ENCODE data around the gene PRR30. TPM values are rescaled to one million over a fixed set of nuclear protein-coding genes. Genes with fewer than 3 reads are reported as not detected.

The PRR30 gene
- total and polyA plus RNA-seq, 2 donors (not counting 3 experiments of a cell fraction or from before 2014, with no cell fraction given) = not detected

- dilution Hi-C loops (cut with MboI; ENCODE audit: extremely low pct_ligation_motif_present, low sequenced_read_pairs) (no loop called here), intact Hi-C loops (cut with micrococcal nuclease) (no loop called here)
- TF ChIP-seq POLR2A (IDR thresholded peaks at IDR 0.05; ENCODE audit: low read depth, low read length) = no peak
- no peak for TF ChIP-seq JUN (IDR thresholded peaks at IDR 0.05; ENCODE audit: borderline replicate concordance, insufficient read depth, insufficient read length, low read depth)
- H3K27ac ChIP-seq (ENCODE audit: insufficient read depth, low read depth, low read length) = no peak overlapping the region
- no peak overlapping the region for H3K9ac ChIP-seq (replicated peaks; ENCODE audit: extremely low read depth, insufficient read depth, low read length)
- POLR2A ChIA-PET = interaction anchor here (1.9 kb wide), 1 partner anchor 12 kb away, joined by 7 read pairs; the partner anchor contains the start of gene ABHD1
- no TSS peak for BruUV-seq (replicated peaks)
- no peak for DNase-seq (ENCODE audit: low read depth, low spot score)
- peak overlapping the region; percentile 81 for H2AFZ ChIP-seq (ENCODE audit: low read depth, low read length)
- peaks cover 18% of the 10 kb centered on the region for H3K79me2 ChIP-seq (ENCODE audit: control insufficient read depth, insufficient read depth, low read length)
- no peak overlapping the region for H3K4me2 ChIP-seq (ENCODE audit: insufficient read depth, low read length)
- FAIRE-seq = no peak
- H3K27me3 ChIP-seq (ENCODE audit: control insufficient read depth in 2 of 2, insufficient read depth in 2 of 2, low read length in 2 of 2) = no peaks in the 10 kb centered on the region
- no peak overlapping the region for H3K4me3 ChIP-seq (replicated peaks in 1 of 3; ENCODE audit: insufficient read depth in 1 of 3, low read depth in 1 of 3, low read length in 3 of 3)
- H3K9me3 ChIP-seq (replicated peaks; ENCODE audit: control insufficient read depth, insufficient read depth, low read length) = no peaks in the 10 kb centered on the region
- H3K4me1 ChIP-seq (ENCODE audit: control insufficient read depth, extremely low read depth, insufficient read depth, low read length) = peaks cover 10% of the 10 kb centered on the region
- no peaks in the 10 kb centered on the region for H4K20me1 ChIP-seq (replicated peaks; ENCODE audit: control insufficient read depth, extremely low read depth, insufficient read depth, low read length)
- H3K9me1 ChIP-seq (replicated peaks; ENCODE audit: control insufficient read depth, extremely low read depth, insufficient read depth, low read length) = no peaks in the 10 kb centered on the region
- peaks cover 6 to 23% of the 10 kb centered on the region in 2 experiments for H3K36me3 ChIP-seq (ENCODE audit: control insufficient read depth in 2 of 2, extremely low read depth in 1 of 2, insufficient read depth in 2 of 2, low read length in 2 of 2)
- CTCF ChIA-PET = interaction anchor here (1.3 to 2.1 kb wide), 4 partner anchors 13 to 129 kb away, joined by 3 to 12 read pairs (median 4); partner anchors contain the start of gene TCF23
Observed at GRCh38 chr2:27135478-27135955, 3.7 kb downstream of the PRR30 start.

GRCh38 chr2:27134781-27135477, 4.3 kb downstream of the PRR30 start:
- H3K4me3 ChIP-seq (replicated peaks in 1 of 3; ENCODE audit: insufficient read depth in 1 of 3, low read depth in 1 of 3, low read length in 3 of 3) = no peak overlapping the region
- no TSS peak for BruUV-seq (replicated peaks)
- no peaks in the 10 kb centered on the region for H3K27me3 ChIP-seq (ENCODE audit: control insufficient read depth in 2 of 2, insufficient read depth in 2 of 2, low read length in 2 of 2)

More at GRCh38 chr2:27134781-27135477, 4.3 kb downstream of the PRR30 start:
- Histone ChIP-seq H3K4me2 (ENCODE audit: insufficient read depth, low read length) (no peak overlapping the region), H3K9me1 (replicated peaks; ENCODE audit: control insufficient read depth, extremely low read depth, insufficient read depth, low read length) (no peaks in the 10 kb centered on the region), H3K36me3 (ENCODE audit: control insufficient read depth in 2 of 2, extremely low read depth in 1 of 2, insufficient read depth in 2 of 2, low read length in 2 of 2) (peaks cover 6 to 27% of the 10 kb centered on the region in 2 experiments), H3K9me3 (replicated peaks; ENCODE audit: control insufficient read depth, insufficient read depth, low read length) (no peaks in the 10 kb centered on the region), H3K9ac (replicated peaks; ENCODE audit: extremely low read depth, insufficient read depth, low read length) (no peak overlapping the region), H3K4me1 (ENCODE audit: control insufficient read depth, extremely low read depth, insufficient read depth, low read length) (peaks cover 10% of the 10 kb centered on the region), H2AFZ (ENCODE audit: low read depth, low read length) (peak overlapping the region; percentile 81), H3K27ac (ENCODE audit: insufficient read depth, low read depth, low read length) (no peak overlapping the region), H4K20me1 (replicated peaks; ENCODE audit: control insufficient read depth, extremely low read depth, insufficient read depth, low read length) (no peaks in the 10 kb centered on the region), H3K79me2 (ENCODE audit: control insufficient read depth, insufficient read depth, low read length) (peaks cover 18% of the 10 kb centered on the region)
- TF ChIP-seq CTCF (IDR thresholded peaks at IDR 0.05; ENCODE audit: extremely low read depth in 1 of 2, insufficient read depth in 1 of 2, low read depth in 1 of 2, low read length in 2 of 2) (no peak), MYC (IDR thresholded peaks at IDR 0.05; ENCODE audit: low read depth, low read length) (no peak), JUN (IDR thresholded peaks at IDR 0.05; ENCODE audit: borderline replicate concordance, insufficient read depth, insufficient read length, low read depth) (no peak), POLR2A (IDR thresholded peaks at IDR 0.05; ENCODE audit: low read depth, low read length) (no peak), MAX (IDR thresholded peaks at IDR 0.05; ENCODE audit: insufficient read depth, insufficient read length) (no peak), EZH2 (IDR thresholded peaks at IDR 0.05; ENCODE audit: borderline replicate concordance, low read depth, low read length, severe bottlenecking) (no peak), POLR2AphosphoS5 (IDR thresholded peaks at IDR 0.05; ENCODE audit: insufficient read depth, low read depth, low read length) (no peak), GATA2 (IDR thresholded peaks at IDR 0.05; ENCODE audit: insufficient read depth, insufficient read length, low read depth, low read length) (no peak), FOS (IDR thresholded peaks at IDR 0.05; ENCODE audit: borderline replicate concordance, insufficient read depth, low read length) (no peak)
- CTCF ChIA-PET = interaction anchor here (0.9 to 2.1 kb wide), 7 partner anchors 11 to 168 kb away, joined by 3 to 14 read pairs (median 10); partner anchors contain the start of genes ABHD1, KHK and TRIM54
- intact Hi-C loops (cut with micrococcal nuclease) (loop anchor here (1.0 kb wide), 4 partner anchors 12 to 84 kb away; partner anchors contain the start of genes ABHD1, AGBL5, ATRAID and KHK), dilution Hi-C loops (cut with MboI; ENCODE audit: extremely low pct_ligation_motif_present, low sequenced_read_pairs) (no loop called here)
- no peak for DNase-seq (ENCODE audit: low read depth, low spot score)
- FAIRE-seq = no peak
- POLR2A ChIA-PET = interaction anchor here (1.5 to 1.9 kb wide), 2 partner anchors 11 to 85 kb away, joined by 3 to 7 read pairs; partner anchors contain the start of gene ABHD1

All from endothelial cell of umbilical vein (primary cell).